Heart right ventricle (tissue), 16 donors: Measurements from ENCODE around the gene RANGRF. TPM values are rescaled to one million over a fixed set of nuclear protein-coding genes. Genes with fewer than 3 reads are reported as not detected.

ENCODE experiments used
- ATAC-seq, 8 donors: fragments of 200-7000 bp; cut with Tn5 transposase; one replicate each; pipeline ENCODE4 v1.9.1; 2020; ENCODE audit warnings: mild to moderate bottlenecking in 8 of 8, moderate library complexity in 8 of 8, moderate number of reproducible peaks in 1 of 8
- DNase-seq, 2 donors: peaks; one replicate each; pipeline ENCODE4 v3.0.0-alpha.2; 2020
- H3K27ac ChIP-seq, 10 donors: fragments of 200-600 bp; sonication (generic) in 2 of 10; one replicate each; pipeline versions ENCODE4 v1.5.0 to v1.8.0; 2020 to 2022; ENCODE audit warnings: mild to moderate bottlenecking in 3 of 10
- H3K27me3 ChIP-seq, 7 donors: fragments of 200-600 bp; one replicate each; pipeline ENCODE4 v1.8.0; 2021 to 2022; ENCODE audit warnings: mild to moderate bottlenecking in 2 of 7
- H3K36me3 ChIP-seq, 9 donors: fragments of 200-600 bp; sonication (generic) in 1 of 9; one replicate each; pipeline versions ENCODE4 v1.5.0 to v1.8.0; 2020 to 2022; ENCODE audit warnings: mild to moderate bottlenecking in 2 of 9
- H3K4me1 ChIP-seq, 9 donors: fragments of 200-600 bp; sonication (generic) in 1 of 9; one replicate each; pipeline versions ENCODE4 v1.5.0 to v1.8.0; 2020 to 2022; ENCODE audit warnings: mild to moderate bottlenecking in 4 of 9
- H3K4me3 ChIP-seq, 10 donors: fragments of 200-600 bp; sonication (generic) in 2 of 10; one replicate each; pipeline versions ENCODE4 v1.5.0 to v1.8.0; 2020 to 2022; ENCODE audit warnings: mild to moderate bottlenecking in 7 of 10, moderate library complexity in 2 of 10
- H3K9me3 ChIP-seq, 11 donors: fragments of 200-600 bp in 10 of 11; sonication (generic) in 2 of 11; one replicate each; pipeline versions ENCODE4 v1.5.0 to v1.8.0; 2013 to 2022; ENCODE audit warnings: mild to moderate bottlenecking in 2 of 11, control low read depth in 1 of 11, moderate library complexity in 1 of 11
- CTCF ChIP-seq, 9 donors: fragments of 200-600 bp; sonication (generic) in 2 of 9; IDR thresholded peaks; one replicate each; pipeline versions ENCODE4 v1.5.0 to v1.8.0; 2021 to 2022; ENCODE audit warnings: antibody characterized with exemption in 9 of 9, mild to moderate bottlenecking in 5 of 9, moderate library complexity in 1 of 9
- WGBS, 2 donors: extraction: QIAGEN DNeasy Blood & Tissue Kit; methylation state at CpG; one replicate each; pipeline ENCODE4 v1.1.7; 2013; ENCODE audit warnings: inconsistent platforms in 1 of 2; 5-methylcytosine and 5-hydroxymethylcytosine counted together
- intact Hi-C, 10 donors: fragments of 100-400 bp; cut with DNase I; formaldehyde crosslinking; loops; one replicate each; pipeline versions ENCODE4 v1.11.1 to v1.14.2; 2022
- polyA plus RNA-seq, 2 donors: library from polyadenylated mRNA; stranded (reverse); fragments of 200-250 nt; gene quantifications; one replicate each; pipeline ENCODE4 v1.2.3, GENCODE V29; 2013
- total RNA-seq, 10 donors: library from RNA; stranded (reverse); fragmentation: NEBNext Ultra II Directional in 3 of 10; extraction: Animal tissue kit (Norgen Biotek cat#: 25700) in 3 of 10; gene quantifications; one replicate each; pipeline versions ENCODE4 v1.2.1 to v1.2.4, GENCODE V29; 2021 to 2023
- donor health status: Arrhythmogenic right ventricular cardiomyopathy.
- donor health status: ischemic (EF 13 %, LVEDD 7.1; RV severe dilation, severe dysfunction).
- donor health status: healthy with polysubstance abuse.
- donor health status: DM: no; HTN: yes; CAD: no.
- donor health status: DM: no; HTN: no; CAD: no.
- donor health status: ischemic (EF 25% LVEDD 6.9; RV normal size, moderate dysfunction).
- donor health status: ischemic (EF 25% LVEDD 5.7; RV mildly dilated, moderate dysfunction).
- donor health status: healthy.
- donor health status: DM: yes; HTN: yes; CAD: no.
- donor health status: Ischemic cardiomyopathy.
- donor health status: ischemic (EF 35%, LVEDD 5.7; RV mildly dilated, moderate dysfunction).
- donor health status: nonischemic (EF 11% LVEDD 7.7; RV severe dilation, severe dysfunction).
- donor health status: DM: yes; HTN: yes; CAD: no.
- donor health status: PGD.
- donor health status: ischemic (EF 29% LVEDD 5.4; RV normal size, mild dysfunction).
- donor health status: nonischemic (EF 23%, LVEDD 6.1; RV moderate dilation, normal function).

RANGRF gene
- total and polyA plus RNA-seq, 12 donors = 20.7 to 53.5 (median 24.8) TPM

DNA sequence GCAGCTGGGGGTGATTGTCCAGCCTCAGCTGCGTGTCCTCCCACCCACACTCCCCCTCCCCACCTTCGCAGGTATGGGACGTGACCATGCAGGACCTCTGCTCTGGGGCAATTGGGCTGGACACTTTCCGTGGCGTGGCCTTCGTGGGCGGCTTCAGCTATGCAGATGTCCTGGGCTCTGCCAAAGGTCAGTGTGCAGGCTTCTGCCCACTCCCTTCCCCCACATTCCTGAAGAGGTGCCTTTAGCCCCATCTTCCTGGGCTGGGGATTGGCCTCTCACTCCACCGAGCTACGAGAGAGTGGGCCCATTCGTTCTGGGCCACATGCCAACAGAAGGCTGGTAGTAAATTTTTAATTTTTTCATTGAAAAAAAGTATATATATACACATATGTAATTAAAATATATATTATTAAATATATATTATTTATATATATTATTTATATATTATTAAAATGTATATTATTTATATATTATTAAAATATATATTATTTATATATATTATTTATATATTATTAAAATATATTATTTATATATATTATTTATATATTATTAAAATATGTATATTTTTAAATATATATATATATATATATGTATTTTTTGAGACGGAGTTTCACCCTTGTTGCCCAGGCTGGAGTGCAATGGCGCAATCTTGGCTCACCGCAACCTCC lies 20.9 kb upstream of the RANGRF start:
- Histone ChIP-seq H3K27ac (no peak overlapping the region), H3K9me3 (no peaks in the 10 kb centered on the region), H3K4me1 (no peaks in the 10 kb centered on the region), H3K27me3 (no peaks in the 10 kb centered on the region), H3K36me3 (peaks cover 0 to 80% (median 0%) of the 10 kb centered on the region in 9 donors), H3K4me3 (no peak overlapping the region)
- intact Hi-C loops = no loop called here
- no peak for TF ChIP-seq CTCF (IDR thresholded peaks at IDR 0.05)
- 87 to 93% methylated on average over 13 of the region's 13 CpGs for WGBS, 2 donors
- DNase-seq = no peak
- ATAC-seq = no peak

GRCh38 chr17:8268550-8269298 lies 19.7 kb upstream of the RANGRF start:
- no peak overlapping the region for H3K27ac ChIP-seq
- WGBS, 2 donors = 94 to 95% methylated on average over 29 of the region's 29 CpGs
- no peaks in the 10 kb centered on the region for H3K4me1 ChIP-seq
- H3K4me3 ChIP-seq = no peak overlapping the region
- no peaks in the 10 kb centered on the region for H3K27me3 ChIP-seq
- no peak for TF ChIP-seq CTCF (IDR thresholded peaks at IDR 0.05)
- DNase-seq (no peak), ATAC-seq (peak in 1 of 8 donors; percentile 16)
- intact Hi-C loops = no loop called here
- H3K9me3 ChIP-seq = no peaks in the 10 kb centered on the region
- H3K36me3 ChIP-seq = peaks cover 0 to 69% (median 0%) of the 10 kb centered on the region in 9 donors

- intact Hi-C loops = no loop called here
- Histone ChIP-seq H3K9me3 (no peaks in the 10 kb centered on the region), H3K4me3 (no peak overlapping the region), H3K27me3 (no peaks in the 10 kb centered on the region), H3K36me3 (peaks cover 0 to 32% (median 0%) of the 10 kb centered on the region in 9 donors), H3K4me1 (no peaks in the 10 kb centered on the region), H3K27ac (no peak overlapping the region)
- DNase-seq = no peak
- no peak for ATAC-seq
- WGBS, 2 donors = 80 to 83% methylated on average over 1 of the region's 1 CpG
- TF ChIP-seq CTCF (IDR thresholded peaks at IDR 0.05) = no peak
These were observed 16.0 kb upstream of the RANGRF start for GRCh38 chr17:8272421-8272820.

GRCh38 chr17:8273884-8274444 lies 14.5 kb upstream of the RANGRF start:
- H3K27me3 ChIP-seq = no peaks in the 10 kb centered on the region
- intact Hi-C loops = no loop called here
- DNase-seq (no peak), ATAC-seq (no peak)
- no peak overlapping the region for H3K27ac ChIP-seq
- H3K4me1 ChIP-seq = no peaks in the 10 kb centered on the region
- peaks cover 0 to 22% (median 0%) of the 10 kb centered on the region in 9 donors for H3K36me3 ChIP-seq
- WGBS, 2 donors = 85 to 97% methylated on average over 4 of the region's 4 CpGs
- no peaks in the 10 kb centered on the region for H3K9me3 ChIP-seq
- no peak for TF ChIP-seq CTCF (IDR thresholded peaks at IDR 0.05)
- no peak overlapping the region for H3K4me3 ChIP-seq
